ENCODE measurements around the gene UBE2D2. TPM values are rescaled to one million over a fixed set of nuclear protein-coding genes. Genes with fewer than 3 reads are reported as not detected.

UBE2D2 gene
- total RNA-seq, 4 donors from 2014 or later: 98.5 to 199 (median 131) TPM

GRCh38 chr5:139631520-139632165, 70.5 kb downstream of the UBE2D2 start:
- no peak for TF ChIP-seq POLR2A (IDR thresholded peaks at IDR 0.05)
- TF ChIP-seq CTCF (IDR thresholded peaks at IDR 0.05 in 4 of 5, conservative IDR thresholded peaks at IDR 0.05 in 1 of 5): no peak
- DNase-seq: no peak
- in situ Hi-C loops (cut with MboI; ENCODE audit: low sequenced_read_pairs in 4 of 4): loop anchor here (5.0 to 10.0 kb wide), 4 partner anchors 61 to 136 kb away; no protein-coding TSS in a partner anchor

GRCh38 chr5:139633295-139634027, 72.3 kb downstream of the UBE2D2 start:
- ATAC-seq: peak; percentile 13 to 27
- in situ Hi-C loops (cut with MboI; ENCODE audit: low sequenced_read_pairs in 4 of 4): loop anchor here (5.0 to 10.0 kb wide), 4 partner anchors 59 to 134 kb away; no protein-coding TSS in a partner anchor

More at GRCh38 chr5:139631520-139632165, 70.5 kb downstream of the UBE2D2 start:
- H3K4me1 ChIP-seq: peaks cover 9 to 20% of the 10 kb centered on the region in 2 donors
- no peak for ATAC-seq
- H3K27ac ChIP-seq: no peak overlapping the region
- H3K4me3 ChIP-seq: no peak overlapping the region
- peaks cover 0 to 18% of the 10 kb centered on the region in 2 donors for H3K36me3 ChIP-seq
- no peaks in the 10 kb centered on the region for H3K27me3 ChIP-seq
- intact Hi-C loops (cut with DNase I; ENCODE audit: low total_unique reads): loop anchor here (5.0 to 10.0 kb wide), 3 partner anchors 54 to 543 kb away; partner anchors contain the start of gene CYSTM1
- no peaks in the 10 kb centered on the region for H3K9me3 ChIP-seq

GRCh38 chr5:139634028-139634325, 72.8 kb downstream of the UBE2D2 start:
- intact Hi-C loops (cut with DNase I; ENCODE audit: low total_unique reads) (loop anchor here (5.0 to 10.0 kb wide), 3 partner anchors 57 to 541 kb away; partner anchors contain the start of gene CYSTM1), in situ Hi-C loops (cut with MboI; ENCODE audit: low sequenced_read_pairs in 4 of 4) (loop anchor here (5.0 to 10.0 kb wide), 4 partner anchors 58 to 133 kb away; no protein-coding TSS in a partner anchor)
- no peaks in the 10 kb centered on the region for H3K9me3 ChIP-seq
- peak overlapping the region in 1 of 4 donors; percentile 96 for H3K27ac ChIP-seq
- H3K4me1 ChIP-seq: peaks cover 24 to 35% of the 10 kb centered on the region in 2 donors
- no peak overlapping the region for H3K4me3 ChIP-seq
- H3K27me3 ChIP-seq: no peaks in the 10 kb centered on the region
- no peak for TF ChIP-seq POLR2A (IDR thresholded peaks at IDR 0.05)
- no peak for TF ChIP-seq CTCF (IDR thresholded peaks at IDR 0.05 in 4 of 5, conservative IDR thresholded peaks at IDR 0.05 in 1 of 5)
- DNase-seq: no peak
- H3K36me3 ChIP-seq: no peaks in the 10 kb centered on the region
- no peak for ATAC-seq

More at GRCh38 chr5:139633295-139634027, 72.3 kb downstream of the UBE2D2 start:
- H3K4me1 ChIP-seq: peaks cover 19 to 30% of the 10 kb centered on the region in 2 donors
- no peak overlapping the region for H3K27ac ChIP-seq
- H3K9me3 ChIP-seq: no peaks in the 10 kb centered on the region
- no peaks in the 10 kb centered on the region for H3K27me3 ChIP-seq
- intact Hi-C loops (cut with DNase I; ENCODE audit: low total_unique reads): loop anchor here (1.0 to 10.0 kb wide), 5 partner anchors 56 to 541 kb away; partner anchors contain the start of gene CYSTM1
- no peak overlapping the region for H3K4me3 ChIP-seq
- TF ChIP-seq CTCF (IDR thresholded peaks at IDR 0.05 in 4 of 5, conservative IDR thresholded peaks at IDR 0.05 in 1 of 5) (peak; percentile 95 to 99 (median 98)), POLR2A (IDR thresholded peaks at IDR 0.05) (no peak)
- peak; percentile 39 to 62 for DNase-seq
- no peaks in the 10 kb centered on the region for H3K36me3 ChIP-seq

- no peaks in the 10 kb centered on the region for H3K9me3 ChIP-seq
- no peaks in the 10 kb centered on the region for H3K27me3 ChIP-seq
- no peak for DNase-seq
- TF ChIP-seq POLR2A (IDR thresholded peaks at IDR 0.05): no peak
- no peak for TF ChIP-seq CTCF (IDR thresholded peaks at IDR 0.05 in 4 of 5, conservative IDR thresholded peaks at IDR 0.05 in 1 of 5)
- no peaks in the 10 kb centered on the region for H3K36me3 ChIP-seq
- peak overlapping the region in 1 of 4 donors; percentile 96 for H3K27ac ChIP-seq
- intact Hi-C loops (cut with DNase I; ENCODE audit: low total_unique reads): loop anchor here (5.0 to 10.0 kb wide), 3 partner anchors 57 to 540 kb away; partner anchors contain the start of gene CYSTM1
- peaks cover 30 to 40% of the 10 kb centered on the region in 2 donors for H3K4me1 ChIP-seq
- H3K4me3 ChIP-seq: no peak overlapping the region
- in situ Hi-C loops (cut with MboI; ENCODE audit: low sequenced_read_pairs in 4 of 4): loop anchor here (5.0 to 10.0 kb wide), 4 partner anchors 58 to 133 kb away; no protein-coding TSS in a partner anchor
- ATAC-seq: no peak
Measured at GRCh38 chr5:139634541-139634940, 73.4 kb downstream of the UBE2D2 start.

Data from gastrocnemius medialis (tissue), 4 donors.